NCI-H2196 treated with DMSO at 0.1 percent for 48 hours (cell line): ENCODE measurements around the gene GRIK4.
"Not testable (repeated sequence)": the region's sequence is repeated elsewhere in the genome, so short reads cannot be mapped to it uniquely, and the experiment has no call there.

ENCODE experiments used
- DNase-seq: peaks from one replicate; lab custom pipeline; 2025; ENCODE audit not compliant: unreplicated experiment; lab: John Stamatoyannopoulos, UW

Gene GRIK4

GRCh38 chr11:120511116-120511819 lies at the start of gene GRIK4:
TSS of gene GRIK4 (plus strand) at chr11:120511748. CDS start at chr11:120660319, 148,571 bp downstream.
- peak; percentile 63 for DNase-seq

- no peak for DNase-seq
These were observed 48.7 kb upstream of the GRIK4 start for GRCh38 chr11:120462825-120463224.

- DNase-seq = no peak
These were observed 45.5 kb upstream of the GRIK4 start for GRCh38 chr11:120465921-120466534.

GRCh38 chr11:120467627-120468026 lies 43.9 kb upstream of the GRIK4 start:
- DNase-seq = no peak

GRCh38 chr11:120471131-120471530 lies 40.4 kb upstream of the GRIK4 start:
- no peak for DNase-seq

- DNase-seq = no peak
These were observed 39.6 kb upstream of the GRIK4 start for GRCh38 chr11:120471994-120472393.

- no peak for DNase-seq
These were observed 38.0 kb upstream of the GRIK4 start for GRCh38 chr11:120473503-120473902.

- no peak for DNase-seq
These were observed 29.4 kb upstream of the GRIK4 start for GRCh38 chr11:120482149-120482548.

GRCh38 chr11:120484722-120485121 lies 26.8 kb upstream of the GRIK4 start:
- no peak for DNase-seq

GRCh38 chr11:120486138-120486537 lies 25.4 kb upstream of the GRIK4 start:
- no peak for DNase-seq

- DNase-seq = no peak
These were observed 21.7 kb upstream of the GRIK4 start for GRCh38 chr11:120489799-120490198.

- DNase-seq = no peak
These were observed 19.1 kb upstream of the GRIK4 start for GRCh38 chr11:120492486-120492885.

- no peak for DNase-seq
These were observed 17.0 kb upstream of the GRIK4 start for GRCh38 chr11:120494595-120494994.

GRCh38 chr11:120499088-120499487 lies 12.5 kb upstream of the GRIK4 start:
- DNase-seq = no peak

GRCh38 chr11:120499859-120500258 lies 11.7 kb upstream of the GRIK4 start:
- DNase-seq = no peak

GRCh38 chr11:120500414-120501071 lies 11.0 kb upstream of the GRIK4 start:
- no peak for DNase-seq

GRCh38 chr11:120501440-120501839 lies 10.1 kb upstream of the GRIK4 start:
- no peak for DNase-seq

- DNase-seq = no peak
These were observed 9.4 kb upstream of the GRIK4 start for GRCh38 chr11:120501976-120502755.

GRCh38 chr11:120503529-120503928 lies 8.0 kb upstream of the GRIK4 start:
- DNase-seq = not testable (repeated sequence)

- no peak for DNase-seq
These were observed 5.6 kb upstream of the GRIK4 start for GRCh38 chr11:120505801-120506425.
